ENCODE results near the gene RERE.

GRCh38 chr1:8846263-8846662 is 28.8 kb upstream of the RERE start:
- TF ChIP-seq EP300 (IDR thresholded peaks at IDR 0.05; ENCODE audit: borderline replicate concordance) (no peak), RAD21 (IDR thresholded peaks at IDR 0.05; ENCODE audit: low read depth) (no peak), TCF12 (IDR thresholded peaks at IDR 0.05; ENCODE audit: low read depth) (no peak), TEAD4 (IDR thresholded peaks at IDR 0.05) (no peak), FOXM1 (IDR thresholded peaks at IDR 0.05; ENCODE audit: borderline replicate concordance, low read depth) (no peak), EGR1 (IDR thresholded peaks at IDR 0.05) (no peak), YY1 (IDR thresholded peaks at IDR 0.05; ENCODE audit: low read depth) (no peak), REST (IDR thresholded peaks at IDR 0.05; ENCODE audit: low read depth) (no peak)

Data from Ishikawa (cell line).